ENCODE measurements around the gene B4GALT5.
A peak's percentile ranks its signal among the peaks of the same experiment; 100 is the strongest.

Gene B4GALT5

DNA sequence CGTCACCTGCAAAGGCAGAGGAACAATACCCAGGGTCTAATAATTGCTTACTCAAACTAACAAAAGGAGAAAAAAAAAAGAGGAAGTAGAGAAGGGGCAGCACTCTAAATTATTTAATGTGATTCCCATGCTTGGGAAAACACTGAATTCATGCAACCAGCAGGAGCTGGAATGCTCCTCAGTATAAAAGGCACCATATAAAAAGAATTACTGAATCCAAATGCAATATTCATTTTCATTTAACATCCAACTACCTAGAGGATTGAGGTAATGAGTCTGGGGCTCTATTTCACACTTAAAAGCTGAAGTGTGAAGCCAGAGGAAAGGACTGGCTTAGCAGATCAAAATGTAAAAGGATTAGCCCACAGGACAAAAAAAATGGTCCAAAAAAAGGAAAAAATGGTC, 8.7 kb downstream of the B4GALT5 start:
- H3K27ac ChIP-seq, result no peak overlapping the region
- DNase-seq (ENCODE audit: low read depth, low spot score), result no peak

- DNase-seq (ENCODE audit: low read depth, low spot score), result no peak
- peak overlapping the region; percentile 94 for H3K27ac ChIP-seq
These were observed 11.8 kb downstream of the B4GALT5 start for GRCh38 chr20:49701916-49702315.

GRCh38 chr20:49701241-49701790, 12.4 kb downstream of the B4GALT5 start:
- H3K27ac ChIP-seq, result peak overlapping the region; percentile 94
- no peak for DNase-seq (ENCODE audit: low read depth, low spot score)

DNA sequence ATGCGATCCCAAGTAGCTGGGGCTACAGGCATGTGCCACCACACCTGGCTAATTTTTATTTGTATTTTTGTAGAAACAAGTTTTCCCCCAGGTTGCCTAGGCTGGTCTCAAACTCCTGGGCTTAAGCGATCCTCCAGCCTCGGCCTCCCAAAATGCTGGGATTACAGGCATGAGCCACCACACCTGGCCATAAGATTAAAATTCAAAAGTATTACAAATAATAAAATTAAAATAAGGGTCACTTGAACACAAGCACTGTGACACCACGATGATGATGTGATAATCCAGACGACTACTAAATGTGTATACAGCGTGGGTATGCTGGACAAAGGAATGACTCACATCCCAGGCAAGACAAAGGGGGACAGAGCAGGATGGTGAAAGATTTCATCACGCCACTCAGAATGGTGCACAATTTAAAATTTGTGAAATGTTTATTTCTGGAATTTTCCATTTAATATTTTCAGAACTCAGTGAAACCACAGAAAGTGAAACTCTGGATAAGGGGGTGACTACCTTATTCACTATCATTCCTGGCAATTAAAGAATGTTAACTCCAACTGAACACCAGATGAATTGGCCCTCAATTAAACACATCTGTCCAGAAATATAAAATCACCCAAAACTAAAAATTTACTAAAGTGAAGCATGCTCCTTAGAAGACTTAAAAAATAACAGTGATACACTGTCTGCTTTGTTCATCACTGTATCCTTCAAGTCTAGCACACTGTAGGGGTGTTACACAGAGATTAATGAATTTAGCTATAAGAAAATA, 13.1 kb downstream of the B4GALT5 start:
- no peak for DNase-seq (ENCODE audit: low read depth, low spot score)
- peak overlapping the region; percentile 94 for H3K27ac ChIP-seq

DNA sequence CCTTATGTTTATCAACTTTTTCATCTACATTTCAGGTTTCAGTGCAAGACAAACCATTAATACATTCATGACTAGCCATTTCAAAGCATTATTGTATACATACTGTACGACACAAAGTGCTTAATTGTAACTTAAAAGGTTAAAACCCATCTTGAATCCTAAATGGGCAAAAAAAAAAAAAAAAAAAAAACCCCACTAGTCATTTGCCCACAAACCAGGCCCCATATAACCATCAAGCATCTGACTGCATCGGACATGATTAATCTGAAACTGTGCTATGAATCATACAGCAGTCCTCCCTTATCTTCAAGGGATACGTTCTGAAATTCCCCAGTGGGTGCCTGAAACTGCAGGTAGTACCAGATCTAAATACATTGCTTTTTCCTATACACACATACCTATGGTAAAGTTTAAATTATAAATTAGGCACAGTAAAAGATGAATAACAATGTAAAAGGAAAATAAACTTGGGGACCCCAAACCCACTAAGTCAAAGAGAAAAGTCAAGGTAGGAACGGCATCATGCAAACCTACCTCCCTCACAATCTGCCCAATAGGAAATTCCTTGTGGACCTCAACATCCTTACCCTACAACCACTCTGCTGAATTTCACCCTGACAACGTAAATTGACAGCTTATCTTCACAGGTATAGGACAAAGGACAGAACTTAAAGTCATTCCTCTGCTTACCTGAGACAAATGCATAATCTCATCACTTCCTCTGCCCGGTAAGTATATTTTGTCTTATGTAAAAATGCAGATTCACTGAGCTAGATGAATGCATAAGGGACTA, 14.3 kb downstream of the B4GALT5 start:
- DNase-seq (ENCODE audit: low read depth, low spot score), result no peak
- H3K27ac ChIP-seq, result peak overlapping the region; percentile 94

DNA sequence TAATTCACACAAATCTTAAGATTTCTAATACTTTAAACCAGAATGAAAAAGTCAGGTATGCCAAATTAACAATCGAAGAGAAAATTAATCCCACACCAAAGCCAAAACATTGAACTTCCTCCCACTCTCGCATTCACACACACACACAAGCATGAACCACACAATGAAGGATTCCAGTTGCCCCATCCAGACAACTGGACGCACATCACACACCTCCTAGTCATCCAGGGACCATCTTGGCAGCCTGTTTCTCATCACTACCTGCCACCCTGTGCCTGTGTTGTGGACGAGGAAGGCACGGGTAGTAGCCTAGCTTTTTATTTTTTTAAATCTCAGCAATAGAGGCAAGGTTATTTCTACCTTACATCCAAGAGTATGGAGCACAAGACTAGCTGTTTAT, 15.2 kb downstream of the B4GALT5 start:
- H3K27ac ChIP-seq, result peak overlapping the region; percentile 94
- DNase-seq (ENCODE audit: low read depth, low spot score), result no peak

GRCh38 chr20:49697071-49697470, 16.6 kb downstream of the B4GALT5 start:
- H3K27ac ChIP-seq, result peak overlapping the region; percentile 29
- no peak for DNase-seq (ENCODE audit: low read depth, low spot score)

- peak overlapping the region; percentile 29 for H3K27ac ChIP-seq
- no peak for DNase-seq (ENCODE audit: low read depth, low spot score)
These were observed 17.1 kb downstream of the B4GALT5 start for GRCh38 chr20:49696594-49696993.

- no peak overlapping the region for H3K27ac ChIP-seq
- DNase-seq (ENCODE audit: low read depth, low spot score), result no peak
These were observed 17.8 kb downstream of the B4GALT5 start for GRCh38 chr20:49695830-49696229.

- no peak for DNase-seq (ENCODE audit: low read depth, low spot score)
- H3K27ac ChIP-seq, result no peak overlapping the region
These were observed 19.1 kb downstream of the B4GALT5 start for GRCh38 chr20:49694450-49695071.

DNA sequence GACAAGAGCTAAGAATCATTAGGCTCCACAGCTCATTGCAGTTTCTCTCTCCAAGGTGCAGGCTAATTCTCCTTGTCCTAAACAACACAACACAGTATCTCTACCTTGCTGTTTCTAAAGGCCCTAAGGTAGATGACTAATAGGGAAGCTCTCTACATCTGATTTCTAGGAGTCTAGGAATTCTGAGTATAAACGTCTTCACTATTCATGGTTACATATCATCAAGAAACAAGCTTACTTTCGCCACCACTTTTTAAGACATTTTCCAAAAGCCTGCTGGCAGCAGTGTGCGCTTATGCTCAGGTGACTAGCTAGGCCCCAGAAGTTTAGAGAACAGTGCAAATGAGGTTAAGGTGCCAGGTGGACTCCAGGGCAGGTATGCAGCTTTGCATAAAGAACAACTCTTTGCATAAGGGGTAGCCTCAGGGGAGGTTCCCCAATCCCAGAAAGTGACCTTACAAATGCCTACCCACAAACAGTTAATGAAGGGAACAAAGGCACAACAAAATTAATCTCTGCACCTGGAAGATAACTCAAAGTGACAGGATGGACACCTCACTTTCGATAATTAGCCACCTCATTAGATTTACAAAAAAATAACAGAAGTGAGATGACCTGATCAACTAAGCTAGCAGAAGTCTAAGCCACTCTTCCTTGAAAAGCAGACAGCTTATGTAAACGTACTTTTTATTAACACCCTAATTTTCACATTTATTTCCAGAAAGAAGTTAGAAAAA, 20.1 kb downstream of the B4GALT5 start:
- peak overlapping the region; percentile 21 for H3K27ac ChIP-seq
- DNase-seq (ENCODE audit: low read depth, low spot score), result no peak

- peak overlapping the region; percentile 21 for H3K27ac ChIP-seq
- no peak for DNase-seq (ENCODE audit: low read depth, low spot score)
These were observed 20.7 kb downstream of the B4GALT5 start for GRCh38 chr20:49692941-49693340.

GRCh38 chr20:49691818-49692568, 21.7 kb downstream of the B4GALT5 start:
- peak overlapping the region; percentile 41 for H3K27ac ChIP-seq

GRCh38 chr20:49690899-49691620, 22.6 kb downstream of the B4GALT5 start:
- no peak for DNase-seq (ENCODE audit: low read depth, low spot score)
- peak overlapping the region; percentile 41 for H3K27ac ChIP-seq

More at GRCh38 chr20:49691818-49692568, 21.7 kb downstream of the B4GALT5 start:
- no peak for DNase-seq (ENCODE audit: low read depth, low spot score)

DNA sequence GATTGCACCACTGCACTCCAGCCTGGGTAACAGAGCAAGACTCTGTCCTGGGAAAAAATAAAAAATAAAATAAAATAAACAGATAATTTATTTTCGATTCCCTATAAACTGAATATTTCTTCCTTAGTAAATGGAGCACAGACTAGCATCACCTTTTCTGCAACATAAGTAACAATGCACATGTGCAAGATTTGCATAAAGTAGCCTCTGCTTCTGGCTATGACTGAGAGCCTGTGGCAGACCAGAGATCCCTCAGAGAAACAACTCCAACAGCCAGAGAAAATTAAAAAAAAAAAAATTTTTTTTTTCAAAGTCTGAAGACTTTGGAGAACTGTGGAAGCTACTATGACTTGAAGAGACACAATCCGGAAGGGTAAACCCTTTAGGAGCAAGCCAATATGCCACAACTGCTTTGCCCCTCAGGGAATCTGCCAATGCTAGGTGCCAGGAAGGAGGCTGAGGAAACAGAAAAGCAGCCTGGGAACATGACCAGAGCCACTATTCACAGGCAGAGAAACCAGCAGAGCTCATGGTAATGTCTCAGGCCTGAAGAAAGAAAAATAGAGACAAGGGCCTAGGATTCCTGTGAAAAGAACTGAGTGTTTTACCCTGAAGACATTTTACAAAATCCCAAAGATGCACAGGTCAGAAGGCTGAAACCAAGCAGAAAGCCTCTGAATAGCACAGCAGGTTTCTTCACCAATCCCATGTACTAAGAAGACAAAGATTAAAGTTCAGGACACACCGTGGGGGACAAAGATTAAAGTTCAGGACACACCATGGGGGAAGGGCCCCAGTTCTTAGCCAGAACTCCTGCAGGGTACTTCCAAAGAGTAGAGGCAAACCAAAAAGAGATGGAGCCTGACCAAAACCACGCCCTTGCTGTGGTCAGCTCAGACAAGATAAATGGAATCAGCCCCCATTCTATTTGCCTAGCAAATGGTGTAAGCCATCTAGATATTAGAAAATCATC, 25.8 kb downstream of the B4GALT5 start:
- H3K27ac ChIP-seq, result no peak overlapping the region
- no peak for DNase-seq (ENCODE audit: low read depth, low spot score)

DNA sequence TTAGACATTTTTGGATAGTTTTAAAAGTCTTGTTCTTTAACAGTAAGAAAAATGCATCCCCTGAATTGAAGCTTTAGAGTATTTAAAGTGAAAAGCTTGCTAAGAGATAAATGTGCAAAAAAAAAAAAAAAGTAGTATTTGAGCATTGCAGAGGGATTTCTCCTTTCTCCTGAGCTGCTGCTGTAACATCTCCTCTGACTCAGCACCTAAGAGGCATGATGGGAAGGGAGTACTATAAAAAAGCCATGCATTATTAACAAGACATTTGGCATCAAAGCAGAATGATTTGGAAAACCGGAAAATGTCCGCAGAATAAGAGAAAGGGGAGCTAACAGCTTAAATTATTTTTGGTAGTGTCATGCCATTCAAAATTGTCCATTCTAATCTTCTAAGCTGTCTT, 27.9 kb downstream of the B4GALT5 start:
- no peak for DNase-seq (ENCODE audit: low read depth, low spot score)
- H3K27ac ChIP-seq, result peak overlapping the region; percentile 10

DNA sequence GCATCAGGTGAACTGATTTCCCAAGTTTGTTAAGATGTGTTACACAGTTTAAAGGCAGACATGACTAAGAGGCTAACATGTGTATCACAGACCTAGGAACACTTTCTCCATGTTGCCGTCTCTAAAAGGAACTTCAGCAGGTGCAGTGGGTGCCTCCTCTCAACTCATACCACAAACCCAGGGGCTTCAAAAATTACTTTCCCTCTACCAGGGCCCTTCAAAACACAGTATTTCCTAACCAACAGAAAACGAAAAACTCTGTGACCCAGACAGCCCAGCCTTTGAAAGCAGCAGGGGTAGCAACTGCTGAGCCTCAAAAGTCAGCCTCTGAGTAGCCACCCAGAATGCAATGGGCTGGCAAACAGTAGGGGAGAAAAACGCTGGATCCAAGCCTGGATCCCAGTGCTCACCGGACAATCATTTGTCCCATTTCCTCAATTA, 28.5 kb downstream of the B4GALT5 start:
- H3K27ac ChIP-seq, result peak overlapping the region; percentile 10
- no peak for DNase-seq (ENCODE audit: low read depth, low spot score)

Measured in epithelial cell of prostate (primary cell).